IMR-90 (cell line): ENCODE measurements around the gene PYCARD.
"Not testable (repeated sequence)": the region's sequence is repeated elsewhere in the genome, so short reads cannot be mapped to it uniquely, and the experiment has no call there.

Experiments used
- TF ChIP-seq, protein P1 (sequence below): conservative IDR thresholded peaks from 2 replicates; pipeline ENCODE4 v1.5.1; 2012; ENCODE audit warnings: mild to moderate bottlenecking, low read depth, low read length, improper control_type of control experiment
- TF ChIP-seq, protein P2 (sequence below): fragments of 150-350 bp; IDR thresholded peaks from 2 replicates; pipeline ENCODE4 v1.6.1; 2016; ENCODE audit warnings: low read depth, mild to moderate bottlenecking, low read length, moderate library complexity, borderline replicate concordance

DNA sequence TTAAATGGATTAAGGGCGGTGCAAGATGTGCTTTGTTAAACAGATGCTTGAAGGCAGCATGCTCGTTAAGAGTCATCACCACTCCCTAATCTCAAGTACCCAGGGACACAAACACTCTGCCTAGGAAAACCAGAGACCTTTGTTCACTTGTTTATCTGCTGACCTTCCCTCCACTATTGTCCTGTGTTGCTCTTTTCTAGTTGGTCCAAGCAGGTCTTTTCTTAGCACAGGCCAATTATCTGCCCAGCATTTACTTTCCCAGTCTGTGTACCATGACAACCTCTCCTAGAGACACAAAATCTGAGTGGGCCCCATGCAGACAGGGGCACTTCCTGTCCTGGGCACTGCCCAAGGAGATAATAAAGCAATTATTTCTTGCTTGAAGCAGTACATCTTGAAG lies 32.5 kb downstream of the PYCARD start:
- TF ChIP-seq, protein P1, sequence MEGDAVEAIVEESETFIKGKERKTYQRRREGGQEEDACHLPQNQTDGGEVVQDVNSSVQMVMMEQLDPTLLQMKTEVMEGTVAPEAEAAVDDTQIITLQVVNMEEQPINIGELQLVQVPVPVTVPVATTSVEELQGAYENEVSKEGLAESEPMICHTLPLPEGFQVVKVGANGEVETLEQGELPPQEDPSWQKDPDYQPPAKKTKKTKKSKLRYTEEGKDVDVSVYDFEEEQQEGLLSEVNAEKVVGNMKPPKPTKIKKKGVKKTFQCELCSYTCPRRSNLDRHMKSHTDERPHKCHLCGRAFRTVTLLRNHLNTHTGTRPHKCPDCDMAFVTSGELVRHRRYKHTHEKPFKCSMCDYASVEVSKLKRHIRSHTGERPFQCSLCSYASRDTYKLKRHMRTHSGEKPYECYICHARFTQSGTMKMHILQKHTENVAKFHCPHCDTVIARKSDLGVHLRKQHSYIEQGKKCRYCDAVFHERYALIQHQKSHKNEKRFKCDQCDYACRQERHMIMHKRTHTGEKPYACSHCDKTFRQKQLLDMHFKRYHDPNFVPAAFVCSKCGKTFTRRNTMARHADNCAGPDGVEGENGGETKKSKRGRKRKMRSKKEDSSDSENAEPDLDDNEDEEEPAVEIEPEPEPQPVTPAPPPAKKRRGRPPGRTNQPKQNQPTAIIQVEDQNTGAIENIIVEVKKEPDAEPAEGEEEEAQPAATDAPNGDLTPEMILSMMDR, result not testable (repeated sequence)
- TF ChIP-seq, protein P2, sequence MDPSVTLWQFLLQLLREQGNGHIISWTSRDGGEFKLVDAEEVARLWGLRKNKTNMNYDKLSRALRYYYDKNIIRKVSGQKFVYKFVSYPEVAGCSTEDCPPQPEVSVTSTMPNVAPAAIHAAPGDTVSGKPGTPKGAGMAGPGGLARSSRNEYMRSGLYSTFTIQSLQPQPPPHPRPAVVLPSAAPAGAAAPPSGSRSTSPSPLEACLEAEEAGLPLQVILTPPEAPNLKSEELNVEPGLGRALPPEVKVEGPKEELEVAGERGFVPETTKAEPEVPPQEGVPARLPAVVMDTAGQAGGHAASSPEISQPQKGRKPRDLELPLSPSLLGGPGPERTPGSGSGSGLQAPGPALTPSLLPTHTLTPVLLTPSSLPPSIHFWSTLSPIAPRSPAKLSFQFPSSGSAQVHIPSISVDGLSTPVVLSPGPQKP, result not testable (repeated sequence)
